GM23248 (cell line): ENCODE data around the gene MGMT. TPM values are rescaled to one million over a fixed set of nuclear protein-coding genes. Genes with fewer than 3 reads are reported as not detected.

ENCODE experiments used
- DNase-seq: peaks from one replicate; pipeline ENCODE4 v3.0.0-alpha.2; 2015
- H2AFZ ChIP-seq: fragments of 200-600 bp; sonication (generic); 2 replicates; pipeline ENCODE4 v1.6.1; 2016; ENCODE audit warnings: antibody characterized with exemption
- H3F3A ChIP-seq: fragments of 200-600 bp; sonication (generic); 2 replicates; pipeline ENCODE4 v1.6.1; 2016; ENCODE audit warnings: mild to moderate bottlenecking, antibody characterized with exemption, mixed run types; ENCODE audit not compliant: insufficient read depth
- H3K27ac ChIP-seq: fragments of 200-600 bp; sonication (generic); 2 replicates; pipeline ENCODE4 v1.5.1; 2016; ENCODE audit warnings: mild to moderate bottlenecking
- H3K27me3 ChIP-seq: fragments of 200-600 bp; sonication (generic); replicated peaks from 2 replicates; pipeline ENCODE4 v1.6.1; 2016; ENCODE audit warnings: mild to moderate bottlenecking; ENCODE audit not compliant: insufficient read depth
- H3K36me3 ChIP-seq: fragments of 200-600 bp; sonication (generic); 2 replicates; pipeline ENCODE4 v1.6.1; 2016; ENCODE audit warnings: low read depth, mild to moderate bottlenecking
- H3K4me1 ChIP-seq: fragments of 200-600 bp; sonication (generic); 2 replicates; pipeline ENCODE4 v1.6.1; 2016; ENCODE audit warnings: mild to moderate bottlenecking; ENCODE audit not compliant: insufficient read depth
- H3K4me2 ChIP-seq: fragments of 200-600 bp; sonication (generic); one replicate; pipeline ENCODE4 v1.6.1; 2016; ENCODE audit warnings: mild to moderate bottlenecking; ENCODE audit not compliant: unreplicated experiment
- H3K4me3 ChIP-seq: fragments of 200-600 bp; sonication (generic); 2 replicates; pipeline ENCODE4 v1.5.1; 2016; ENCODE audit warnings: mild to moderate bottlenecking
- H3K79me2 ChIP-seq: fragments of 200-600 bp; sonication (generic); 2 replicates; pipeline ENCODE4 v1.6.1; 2016; ENCODE audit warnings: mild to moderate bottlenecking; ENCODE audit not compliant: insufficient read depth
- H3K9ac ChIP-seq: fragments of 200-600 bp; sonication (generic); 2 replicates; pipeline ENCODE4 v1.6.1; 2016; ENCODE audit warnings: mild to moderate bottlenecking
- H3K9me2 ChIP-seq: fragments of 200-600 bp; sonication (generic); 2 replicates; pipeline ENCODE4 v1.6.1; 2016; ENCODE audit warnings: mixed run types, mild to moderate bottlenecking, moderate library complexity; ENCODE audit not compliant: insufficient read depth
- H3K9me3 ChIP-seq: fragments of 200-600 bp; sonication (generic); one replicate; pipeline ENCODE4 v1.6.1; 2017; ENCODE audit warnings: low read depth
- H4K20me1 ChIP-seq: fragments of 200-600 bp; sonication (generic); 2 replicates; pipeline ENCODE4 v1.6.0; 2016; ENCODE audit not compliant: insufficient read depth
- EZH2 ChIP-seq: fragments of 200-600 bp; sonication (generic); IDR thresholded peaks from 2 replicates; pipeline ENCODE4 v1.6.1; 2018; ENCODE audit warnings: antibody characterized with exemption, mild to moderate bottlenecking; ENCODE audit not compliant: insufficient read depth, poor library complexity, severe bottlenecking
- EZH2phosphoT487 ChIP-seq: fragments of 200-600 bp; sonication (generic); IDR thresholded peaks from 2 replicates; pipeline ENCODE4 v1.6.1; 2018; ENCODE audit warnings: antibody characterized with exemption, moderate library complexity, mild to moderate bottlenecking, low read depth; ENCODE audit not compliant: insufficient read depth
- WGBS, 2 experiments: methylation state at CpG; one replicate each; pipeline ENCODE4 v1.1.6; 2015 to 2017; ENCODE audit warnings: low lambda C conversion rate in 2 of 2, low coverage in 1 of 2; ENCODE audit errors: missing lambda C conversion rate in 2 of 2; 5-methylcytosine and 5-hydroxymethylcytosine counted together
- in situ Hi-C: fragments of 300-500 bp; cut with MboI; formaldehyde crosslinking; loops from 2 replicates; pipeline ENCODE4 v1.15.0; 2020
- polyA plus RNA-seq: library from polyadenylated mRNA; unstranded; fragments of >200 nt; fragmentation: Nextera tagmentation; extraction: Ambion mirVana; gene quantifications from 2 replicates; pipeline ENCODE4 v1.2.1, GENCODE V29; 2016
- total RNA-seq: library from RNA; depleted of rRNA; stranded (reverse); fragments of >200 nt; shearing (Covaris generic); gene quantifications from 2 replicates; pipeline ENCODE4 v1.2.3, GENCODE V29; 2014

The MGMT gene
- total and polyA plus RNA-seq, 2 experiments from 2014 or later: 28.5 to 35.1 TPM

GRCh38 chr10:129741280-129741977 lies 274.4 kb downstream of the MGMT start:
- H3K4me2 ChIP-seq: no peak overlapping the region
- H3K27me3 ChIP-seq: no peaks in the 10 kb centered on the region
- TF ChIP-seq EZH2phosphoT487 (no peak), EZH2 (no peak)
- no peak overlapping the region for H3K27ac ChIP-seq
- no peaks in the 10 kb centered on the region for H3K9me2 ChIP-seq
- no peaks in the 10 kb centered on the region for H3K36me3 ChIP-seq
- H4K20me1 ChIP-seq: no peaks in the 10 kb centered on the region
- no peak overlapping the region for H2AFZ ChIP-seq
- no peak overlapping the region for H3K9ac ChIP-seq
- WGBS, 2 experiments: 86 to 87% methylated on average over 19 of the region's 19 CpGs
- no peak overlapping the region for H3K4me3 ChIP-seq
- no peaks in the 10 kb centered on the region for H3K79me2 ChIP-seq
- in situ Hi-C loops: no loop called here
- H3K9me3 ChIP-seq: no peaks in the 10 kb centered on the region
- no peak for DNase-seq
- no peaks in the 10 kb centered on the region for H3K4me1 ChIP-seq
- H3F3A ChIP-seq: no peaks in the 10 kb centered on the region

GRCh38 chr10:129741978-129742741 lies 275.1 kb downstream of the MGMT start:
- Histone ChIP-seq H3K9me2 (no peaks in the 10 kb centered on the region), H3K27ac (no peak overlapping the region), H4K20me1 (no peaks in the 10 kb centered on the region), H3F3A (no peaks in the 10 kb centered on the region), H3K4me1 (no peaks in the 10 kb centered on the region), H3K27me3 (no peaks in the 10 kb centered on the region), H3K9ac (no peak overlapping the region), H2AFZ (no peak overlapping the region), H3K4me3 (no peak overlapping the region), H3K79me2 (no peaks in the 10 kb centered on the region), H3K4me2 (no peak overlapping the region), H3K36me3 (no peaks in the 10 kb centered on the region), H3K9me3 (no peaks in the 10 kb centered on the region)
- WGBS, 2 experiments: 89 to 90% methylated on average over 13 to 17 of the region's 19 CpGs
- TF ChIP-seq EZH2phosphoT487: no peak
- no peak for TF ChIP-seq EZH2
- DNase-seq: no peak
- in situ Hi-C loops: no loop called here

- Histone ChIP-seq H3K9ac (no peak overlapping the region), H3K79me2 (no peaks in the 10 kb centered on the region), H3K9me3 (no peaks in the 10 kb centered on the region), H3K4me2 (no peak overlapping the region), H4K20me1 (no peaks in the 10 kb centered on the region), H3F3A (no peaks in the 10 kb centered on the region), H2AFZ (no peak overlapping the region), H3K27me3 (no peaks in the 10 kb centered on the region), H3K4me3 (no peak overlapping the region), H3K9me2 (no peaks in the 10 kb centered on the region), H3K36me3 (no peaks in the 10 kb centered on the region), H3K27ac (no peak overlapping the region), H3K4me1 (no peaks in the 10 kb centered on the region)
- TF ChIP-seq EZH2 (no peak), EZH2phosphoT487 (no peak)
- in situ Hi-C loops: no loop called here
- 92 to 93% methylated on average over 28 to 30 of the region's 30 CpGs for WGBS, 2 experiments
- no peak for DNase-seq
Measured at GRCh38 chr10:129742742-129743550, 275.9 kb downstream of the MGMT start.

GRCh38 chr10:129743738-129744133 lies 276.7 kb downstream of the MGMT start:
- no peak overlapping the region for H3K9ac ChIP-seq
- H4K20me1 ChIP-seq: no peaks in the 10 kb centered on the region
- no peaks in the 10 kb centered on the region for H3K27me3 ChIP-seq
- H3F3A ChIP-seq: no peaks in the 10 kb centered on the region
- no peak for DNase-seq
- TF ChIP-seq EZH2phosphoT487: no peak
- TF ChIP-seq EZH2: no peak
- H2AFZ ChIP-seq: no peak overlapping the region
- no peaks in the 10 kb centered on the region for H3K9me3 ChIP-seq
- H3K79me2 ChIP-seq: no peaks in the 10 kb centered on the region
- in situ Hi-C loops: no loop called here
- no peak overlapping the region for H3K4me2 ChIP-seq
- H3K4me3 ChIP-seq: no peak overlapping the region
- no peak overlapping the region for H3K27ac ChIP-seq
- no peaks in the 10 kb centered on the region for H3K9me2 ChIP-seq
- H3K36me3 ChIP-seq: no peaks in the 10 kb centered on the region
- no peaks in the 10 kb centered on the region for H3K4me1 ChIP-seq
- 95 to 97% methylated on average over 7 of the region's 7 CpGs for WGBS, 2 experiments
